Fibroblast of skin of back (primary cell): ENCODE measurements around the gene DDHD1.

Experiments
- DNase-seq: peaks from one replicate; pipeline ENCODE4 v3.0.0-alpha.2; 2013

The DDHD1 gene

DNA sequence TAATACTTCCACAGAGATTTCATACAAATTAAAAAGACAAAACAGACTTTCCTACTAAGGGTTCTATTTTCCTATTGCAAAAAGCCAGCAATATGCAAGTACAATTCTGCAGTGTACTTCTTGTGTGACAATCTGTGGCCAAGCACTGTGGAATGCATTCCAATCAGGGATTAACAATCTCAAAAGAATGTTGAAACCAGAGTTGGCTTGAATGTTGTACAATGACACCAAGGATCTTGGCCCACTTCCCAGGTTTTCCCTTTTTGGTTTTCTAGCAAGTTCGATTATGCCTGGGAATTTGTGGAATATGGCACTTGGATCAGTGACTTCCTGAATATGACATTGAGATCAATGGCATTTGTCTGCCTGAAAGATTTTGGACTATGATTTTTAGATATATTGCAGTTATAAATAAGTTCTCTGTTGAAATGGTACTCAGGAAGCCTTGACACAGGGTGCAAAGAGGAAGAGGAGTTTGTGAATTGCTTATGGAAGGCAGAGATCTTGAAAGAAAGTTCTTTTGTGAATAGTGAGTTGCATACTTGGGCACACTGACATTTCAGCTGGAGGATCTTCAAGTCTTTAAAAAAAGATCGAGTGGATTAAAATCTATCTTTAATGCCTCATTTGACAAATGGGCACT is 120.8 kb downstream of the DDHD1 start:
- peak; percentile 97 for DNase-seq

- no peak for DNase-seq
Measured at GRCh38 chr14:53027562-53027961, 125.6 kb downstream of the DDHD1 start.

DNA sequence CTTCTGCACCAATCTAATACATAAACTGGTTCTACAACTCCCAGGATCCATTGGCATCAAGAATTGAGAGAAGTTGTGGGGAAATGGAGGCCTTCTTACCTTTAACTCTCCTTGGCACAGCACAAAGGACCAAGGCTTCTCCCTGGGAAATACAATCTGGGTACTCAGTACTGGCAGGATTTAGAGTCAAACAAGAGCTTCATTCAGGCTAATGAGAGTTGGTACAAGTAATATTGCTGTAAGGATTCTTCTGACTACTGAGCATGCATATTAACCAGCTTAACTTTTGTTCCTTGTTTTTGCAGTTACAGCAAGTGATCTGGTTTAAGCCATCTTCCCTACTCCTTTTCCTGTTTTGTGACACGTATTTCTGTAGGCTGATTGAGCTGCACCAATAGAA is 126.1 kb downstream of the DDHD1 start:
- DNase-seq = no peak

DNA sequence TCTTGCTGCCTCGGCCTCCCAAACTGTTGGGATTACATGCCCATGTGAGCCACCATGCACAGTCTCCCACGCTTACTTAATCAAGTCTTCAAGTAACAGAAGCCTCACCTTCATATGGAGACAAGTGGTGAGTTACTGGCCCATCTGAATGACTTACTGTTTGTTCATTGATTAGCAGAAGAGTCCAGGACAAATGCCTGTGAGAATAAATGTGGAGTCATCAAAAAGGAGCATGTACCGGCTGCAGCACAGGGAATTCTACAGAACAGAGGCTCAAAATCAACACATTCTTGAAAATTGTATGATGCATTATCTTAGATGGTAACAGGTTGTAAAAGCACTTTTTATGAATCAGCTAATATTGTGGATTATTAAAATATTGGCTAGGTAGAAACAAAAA is 129.8 kb downstream of the DDHD1 start:
- DNase-seq = no peak

DNA sequence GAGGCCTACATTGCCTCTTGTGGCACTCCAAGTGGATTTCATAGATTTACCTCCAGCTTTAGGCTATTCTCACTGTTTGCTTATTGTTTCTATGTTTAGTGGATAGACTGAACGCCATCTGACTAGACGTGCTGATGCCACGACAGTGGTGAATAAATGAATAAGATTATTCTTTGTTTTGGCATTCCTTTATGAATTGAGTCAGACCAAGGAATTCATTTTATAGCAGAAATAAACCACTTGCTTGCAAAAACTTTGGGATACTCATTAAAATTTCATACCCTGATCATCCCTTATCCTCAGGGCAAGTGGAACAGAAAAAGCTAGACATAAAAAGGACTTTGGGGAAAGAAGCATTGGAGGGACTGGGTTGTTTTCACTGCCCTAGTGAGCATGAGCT is 130.5 kb downstream of the DDHD1 start:
- DNase-seq = peak; percentile 86

DNA sequence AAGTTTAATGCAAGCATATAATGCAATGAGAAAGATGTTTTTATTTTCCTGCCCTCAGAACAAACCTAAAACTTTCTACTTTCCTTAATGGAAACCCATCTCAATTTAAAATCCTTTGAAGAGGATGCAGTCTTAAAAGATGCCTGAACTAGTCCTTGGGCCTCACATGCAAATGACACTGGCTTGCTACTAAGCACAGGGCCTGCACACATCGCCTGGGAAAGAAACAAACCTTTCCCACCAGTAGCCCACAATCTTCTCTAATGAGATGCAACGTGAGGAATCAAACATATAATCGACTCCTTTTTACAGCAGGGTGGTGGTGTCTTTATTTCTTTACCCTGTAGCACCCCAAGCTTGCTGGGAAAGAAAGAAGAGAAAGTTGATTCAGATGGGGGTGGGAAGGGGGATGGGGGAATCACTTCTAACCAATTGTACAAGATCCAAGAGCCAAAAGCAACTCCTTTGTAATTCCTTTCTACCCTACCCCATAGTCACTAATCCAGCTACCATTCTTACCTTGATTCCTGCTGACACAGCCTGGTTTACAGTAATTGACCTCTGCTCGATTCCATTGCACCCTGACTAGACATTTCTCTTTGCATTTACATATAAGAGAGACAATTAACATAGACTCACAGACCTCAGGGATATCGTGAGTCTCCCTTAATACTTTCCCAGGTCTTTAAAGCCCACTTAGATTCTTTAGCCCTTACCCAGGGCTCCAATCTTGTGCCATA is 132.8 kb downstream of the DDHD1 start:
- DNase-seq = no peak

GRCh38 chr14:53019406-53019805 is 133.7 kb downstream of the DDHD1 start:
- peak; percentile 64 for DNase-seq

DNA sequence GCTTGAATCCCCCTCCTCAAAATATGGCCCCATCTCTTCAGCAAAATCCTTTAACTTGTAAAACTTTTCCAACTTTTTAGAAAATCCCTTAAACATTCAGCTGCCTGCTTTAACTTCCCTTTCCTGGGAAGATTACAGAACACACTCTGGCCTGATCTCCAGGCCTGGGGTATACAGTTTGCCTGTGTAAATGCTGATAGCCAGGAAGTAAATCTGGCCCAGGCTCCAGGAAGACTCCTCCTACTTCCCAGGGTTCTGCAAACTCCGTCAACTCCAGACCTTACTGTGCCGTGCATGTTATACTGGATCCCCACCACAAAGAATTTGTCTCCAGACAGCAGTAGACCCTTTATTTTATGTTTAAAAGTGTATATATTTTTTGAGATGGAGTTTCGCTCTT is 135.3 kb downstream of the DDHD1 start:
- no peak for DNase-seq

DNA sequence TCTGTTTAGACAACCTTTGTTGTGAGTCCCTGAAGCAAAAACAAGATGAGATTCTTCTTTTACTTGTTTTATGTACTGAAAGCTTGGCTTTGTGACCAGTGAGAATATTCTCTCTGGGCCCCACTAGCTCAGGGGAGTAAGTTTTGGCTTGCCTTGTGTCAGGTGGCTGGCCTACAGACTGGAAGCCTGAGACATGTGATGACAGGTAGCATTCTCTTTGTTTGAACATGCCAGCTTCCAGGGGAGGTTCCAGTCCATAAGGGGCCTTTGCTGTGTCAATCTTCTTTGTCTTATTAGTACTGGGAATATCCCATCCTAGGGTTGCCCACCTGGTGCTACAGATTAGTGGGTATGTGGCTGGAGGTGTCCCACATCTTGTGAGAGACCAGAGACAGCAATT is 136.2 kb downstream of the DDHD1 start:
- DNase-seq = no peak

DNA sequence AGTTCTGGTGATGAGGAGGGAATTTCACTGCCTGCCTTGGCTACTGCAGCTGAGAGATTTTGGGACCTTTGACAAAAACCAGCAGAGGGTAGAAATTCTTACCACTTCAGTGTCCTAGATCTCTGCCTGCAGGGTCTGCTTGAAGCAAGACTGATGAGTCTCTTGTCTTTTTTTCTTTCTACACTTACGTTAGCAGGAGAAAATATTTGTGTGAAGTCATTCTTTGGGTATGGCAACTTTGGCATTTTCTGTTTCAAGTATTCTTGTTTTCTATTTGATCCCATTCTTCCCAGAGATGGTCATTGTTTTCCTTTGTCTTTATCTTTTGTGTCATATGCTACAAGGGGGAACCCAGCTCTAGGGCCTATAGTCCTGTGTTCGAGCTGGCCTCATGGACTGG is 136.6 kb downstream of the DDHD1 start:
- peak; percentile 88 for DNase-seq

- peak; percentile 99 for DNase-seq
Measured at GRCh38 chr14:53011053-53011462, 142.1 kb downstream of the DDHD1 start.

DNA sequence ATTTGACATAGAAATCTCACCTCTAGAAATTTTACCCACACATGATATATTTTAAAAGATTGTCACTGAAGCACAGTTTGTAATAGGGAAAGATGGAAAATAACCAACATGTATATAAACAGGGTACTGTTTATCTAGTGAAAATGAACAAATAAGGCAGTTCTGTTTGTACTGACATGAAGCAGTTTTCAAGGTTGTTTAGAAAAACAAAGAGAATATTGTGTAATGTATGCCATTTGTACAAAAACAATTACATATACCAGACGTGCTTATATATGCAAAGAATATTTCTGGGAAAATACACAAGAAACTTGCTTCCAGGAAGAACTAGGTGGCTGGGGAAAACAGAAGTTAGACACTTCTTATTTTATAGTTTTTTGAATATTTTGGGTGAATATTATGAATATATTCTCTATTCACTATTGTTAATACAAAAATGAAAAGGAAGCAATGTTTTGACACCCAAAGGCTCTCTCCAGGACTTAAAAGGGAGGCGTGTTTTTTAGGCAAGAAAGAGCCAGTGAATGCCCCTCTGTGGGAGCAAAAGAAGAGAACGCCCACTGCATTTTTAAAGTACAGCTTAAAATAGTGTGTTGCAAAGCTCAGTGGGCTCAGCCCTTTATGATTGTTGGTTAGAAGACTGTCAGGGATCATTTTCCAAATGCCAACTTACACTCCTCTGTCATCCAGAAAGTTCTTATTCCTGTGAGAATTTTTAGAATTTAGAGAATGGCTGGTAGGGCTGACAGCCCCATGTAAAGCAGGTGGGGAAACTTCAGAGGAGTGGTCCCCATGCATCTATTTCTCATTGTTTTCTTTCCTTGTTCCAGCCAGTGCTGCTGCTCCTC is 142.7 kb downstream of the DDHD1 start:
- peak; percentile 17 for DNase-seq

DNA sequence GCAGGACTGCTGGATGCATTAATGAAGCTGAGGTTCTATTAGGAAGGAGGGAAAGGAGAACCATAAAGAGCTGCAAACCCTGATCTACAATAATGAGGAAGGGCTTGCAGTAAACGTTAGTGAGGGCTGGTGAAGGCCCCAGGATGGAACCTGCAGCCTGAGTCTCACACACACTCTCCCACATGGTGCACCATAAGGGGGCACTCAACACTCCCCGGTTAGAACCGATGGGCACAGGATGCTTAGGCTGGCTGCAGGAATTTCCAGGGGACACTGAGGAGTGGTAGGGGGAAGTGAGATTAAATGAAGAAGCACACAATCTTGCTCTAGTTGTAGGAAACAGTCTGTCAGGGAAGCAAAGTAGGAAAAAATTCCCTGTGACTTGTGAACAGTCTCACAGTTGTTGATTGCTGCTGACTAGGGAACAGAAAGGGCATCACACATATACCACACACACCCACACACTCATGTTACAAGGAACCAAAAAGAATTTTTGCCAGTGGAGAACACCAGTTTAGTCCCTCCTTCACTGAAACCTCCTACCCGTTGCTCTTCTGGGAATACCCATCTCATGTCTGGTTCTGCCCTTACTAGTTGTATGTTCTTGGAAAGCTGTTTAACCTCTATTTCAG is 146.1 kb downstream of the DDHD1 start:
- no peak for DNase-seq

DNA sequence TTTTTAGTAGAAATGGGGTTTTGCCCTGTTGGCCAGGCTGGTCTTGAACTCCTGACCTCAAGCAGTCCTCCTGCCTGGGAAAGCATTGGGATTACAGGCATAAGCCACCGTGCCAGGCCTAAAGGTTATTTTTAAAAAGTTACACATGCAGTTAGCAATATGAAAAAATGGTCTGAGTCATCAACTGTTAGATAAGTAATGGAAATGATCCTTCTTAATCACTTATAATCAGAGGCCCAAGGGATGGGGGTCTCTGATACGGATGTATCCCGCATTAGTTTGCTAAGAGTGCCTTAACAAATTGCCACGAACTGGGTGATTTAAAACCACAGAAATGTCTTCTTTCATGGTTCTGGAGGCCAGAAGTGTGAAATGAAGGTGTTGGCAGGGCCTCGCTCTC is 148.1 kb downstream of the DDHD1 start:
- peak; percentile 11 for DNase-seq

DNA sequence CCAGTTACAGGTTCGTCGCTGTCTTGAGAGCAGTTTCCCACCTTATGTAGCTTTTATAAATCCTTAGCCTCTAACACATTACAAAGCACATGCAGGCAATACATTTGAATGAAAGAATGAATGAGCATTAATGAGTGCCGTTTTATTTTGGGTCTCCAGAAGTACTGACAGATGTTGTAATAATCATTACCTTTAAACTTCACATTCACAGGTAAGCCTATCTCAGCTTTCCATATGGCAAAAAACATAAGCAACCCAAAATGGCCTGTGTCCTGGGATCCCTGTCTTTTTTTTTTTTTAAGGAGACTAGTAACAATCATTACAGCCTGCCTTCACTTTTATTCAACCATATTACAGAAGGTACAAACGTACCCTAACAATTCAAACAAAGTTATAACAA is 149.3 kb downstream of the DDHD1 start:
- DNase-seq = no peak

- peak; percentile 27 for DNase-seq
Measured at GRCh38 chr14:53002576-53002975, 150.5 kb downstream of the DDHD1 start.

GRCh38 chr14:53001787-53002378 is 151.2 kb downstream of the DDHD1 start:
- DNase-seq = no peak

GRCh38 chr14:52998376-52999015 is 154.6 kb downstream of the DDHD1 start:
- DNase-seq = peak; percentile 71

- no peak for DNase-seq
Measured at GRCh38 chr14:52996493-52996892, 156.6 kb downstream of the DDHD1 start.

GRCh38 chr14:52995998-52996397 is 157.1 kb downstream of the DDHD1 start:
- no peak for DNase-seq

DNA sequence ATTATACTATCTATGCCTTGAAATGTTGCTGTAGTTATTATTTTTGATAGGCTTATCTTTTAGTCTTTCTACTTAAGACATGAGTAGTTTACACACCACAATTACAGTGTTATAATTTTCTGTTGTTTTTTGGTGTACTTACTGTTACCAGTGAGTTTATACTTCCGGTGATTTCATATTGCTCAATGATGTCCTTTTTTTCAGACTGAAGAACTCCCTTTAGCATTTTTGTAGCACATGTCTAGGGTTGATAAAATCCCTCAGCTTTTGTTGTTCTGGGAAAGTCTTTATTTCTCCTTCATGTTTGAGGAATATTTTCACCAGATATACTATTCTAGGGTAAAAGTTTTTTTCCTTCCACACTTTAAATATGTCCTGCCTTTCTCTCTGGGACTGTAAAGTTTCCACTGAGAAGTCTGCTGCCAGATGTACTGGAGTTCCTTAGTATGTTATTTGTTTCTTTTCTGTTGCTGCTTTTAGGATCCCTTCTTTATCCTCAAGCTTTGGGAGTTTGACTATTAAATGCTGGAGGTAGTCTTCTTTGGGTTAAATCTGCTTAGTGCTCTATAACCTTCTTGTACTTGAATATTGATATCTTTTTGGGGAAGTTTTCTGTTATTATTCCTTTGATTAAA is 160.8 kb downstream of the DDHD1 start:
- DNase-seq = no peak

GRCh38 chr14:52988139-52988538 is 165.0 kb downstream of the DDHD1 start:
- no peak for DNase-seq
